ENCODE measurements around the gene PRR12. TPM values are rescaled to one million over a fixed set of nuclear protein-coding genes. Genes with fewer than 3 reads are reported as not detected.

Gene PRR12
- total and polyA plus RNA-seq, 12 donors, result 5.2 to 19.2 (median 16.2) TPM

Other genes with a start within 250 kb of the PRR12 start
- gene TEAD2, start 228.8 kb upstream of the PRR12 start, total RNA-seq, result 10 to 100 TPM; 34.1 to 67.8 (median 45.1) TPM
- 10 to 100 TPM; 43.5 to 50.5 TPM for gene TEAD2, start 228.8 kb upstream of the PRR12 start, polyA plus RNA-seq
- gene DKKL1, start 227.3 kb upstream of the PRR12 start, total RNA-seq, result under 1 TPM in 3 of 10 donors, not detected in 7; 0.22 to 0.54 (median 0.26) TPM
- under 1 TPM in 1 of 2 donors, not detected in 1; 0.20 TPM for gene DKKL1, start 227.3 kb upstream of the PRR12 start, polyA plus RNA-seq
- not detected for gene KASH5, start 202.9 kb upstream of the PRR12 start, total RNA-seq
- gene KASH5, start 202.9 kb upstream of the PRR12 start, polyA plus RNA-seq, result not detected
- not detected for gene PTH2, start 167.7 kb upstream of the PRR12 start, total RNA-seq
- gene PTH2, start 167.7 kb upstream of the PRR12 start, polyA plus RNA-seq, result not detected
- gene GFY, start 165.8 kb upstream of the PRR12 start, total RNA-seq, result not detected
- under 1 TPM in 1 of 2 donors, not detected in 1; 0.13 TPM for gene GFY, start 165.8 kb upstream of the PRR12 start, polyA plus RNA-seq
- 1 to 10 TPM in 4 of 10 donors, under 1 TPM in 6; 0.17 to 2.3 (median 0.86) TPM for gene SLC17A7, start 149.7 kb upstream of the PRR12 start, total RNA-seq
- 1 to 10 TPM in 1 of 2 donors, under 1 TPM in 1; 0.88 to 2.0 TPM for gene SLC17A7, start 149.7 kb upstream of the PRR12 start, polyA plus RNA-seq
- 10 to 100 TPM; 15.7 to 42.1 (median 25.7) TPM for gene PIH1D1, start 139.4 kb upstream of the PRR12 start, total RNA-seq
- gene PIH1D1, start 139.4 kb upstream of the PRR12 start, polyA plus RNA-seq, result 10 to 100 TPM; 32.5 to 60.0 TPM
- 10 to 100 TPM in 3 of 10 donors, 1 to 10 TPM in 7; 4.4 to 14.9 (median 7.4) TPM for gene ALDH16A1, start 138.0 kb upstream of the PRR12 start, total RNA-seq
- 10 to 100 TPM; 17.8 to 19.9 TPM for gene ALDH16A1, start 138.0 kb upstream of the PRR12 start, polyA plus RNA-seq
- 10 to 100 TPM in 1 of 10 donors, 1 to 10 TPM in 9; 1.6 to 14.8 (median 3.1) TPM for gene FLT3LG, start 117.0 kb upstream of the PRR12 start, total RNA-seq
- 10 to 100 TPM in 1 of 2 donors, 1 to 10 TPM in 1; 4.2 to 14.0 TPM for gene FLT3LG, start 117.0 kb upstream of the PRR12 start, polyA plus RNA-seq
- 1,000 to 10,000 TPM; 1,171 to 1,844 (median 1,328) TPM for gene RPL13A, start 103.6 kb upstream of the PRR12 start, total RNA-seq
- gene RPL13A, start 103.6 kb upstream of the PRR12 start, polyA plus RNA-seq, result 1,000 to 10,000 TPM; 1,376 to 2,740 TPM
- 1,000 to 10,000 TPM in 4 of 10 donors, 100 to 1,000 TPM in 6; 739 to 1,152 (median 854) TPM for gene RPS11, start 94.7 kb upstream of the PRR12 start, total RNA-seq
- 1,000 to 10,000 TPM; 2,102 to 3,642 TPM for gene RPS11, start 94.7 kb upstream of the PRR12 start, polyA plus RNA-seq
- 100 to 1,000 TPM in 2 of 10 donors, 10 to 100 TPM in 8; 49.0 to 175 (median 71.4) TPM for gene FCGRT, start 78.5 kb upstream of the PRR12 start, total RNA-seq
- gene FCGRT, start 78.5 kb upstream of the PRR12 start, polyA plus RNA-seq, result 10 to 100 TPM; 63.2 to 83.6 TPM
- gene RCN3, start 63.2 kb upstream of the PRR12 start, total RNA-seq, result 10 to 100 TPM in 2 of 10 donors, 1 to 10 TPM in 8; 4.7 to 23.4 (median 6.1) TPM
- 10 to 100 TPM; 23.6 to 38.3 TPM for gene RCN3, start 63.2 kb upstream of the PRR12 start, polyA plus RNA-seq
- gene NOSIP, start 10.6 kb upstream of the PRR12 start, total RNA-seq, result 10 to 100 TPM; 38.0 to 53.9 (median 45.1) TPM
- 100 to 1,000 TPM in 1 of 2 donors, 10 to 100 TPM in 1; 82.6 to 120 TPM for gene NOSIP, start 10.6 kb upstream of the PRR12 start, polyA plus RNA-seq
- 1 to 10 TPM in 1 of 10 donors, under 1 TPM in 9; 0.34 to 1.0 (median 0.57) TPM for gene PRRG2, start 9.9 kb upstream of the PRR12 start, total RNA-seq
- gene PRRG2, start 9.9 kb upstream of the PRR12 start, polyA plus RNA-seq, result 1 to 10 TPM; 1.1 to 2.4 TPM
- 100 to 1,000 TPM in 7 of 10 donors, 10 to 100 TPM in 3; 90.4 to 141 (median 113) TPM for gene RRAS, start 49.0 kb downstream of the PRR12 start, total RNA-seq
- gene RRAS, start 49.0 kb downstream of the PRR12 start, polyA plus RNA-seq, result 100 to 1,000 TPM; 208 to 215 TPM
- gene SCAF1, start 51.0 kb downstream of the PRR12 start, total RNA-seq, result 10 to 100 TPM; 41.6 to 60.5 (median 45.2) TPM
- 10 to 100 TPM; 20.2 to 25.8 TPM for gene SCAF1, start 51.0 kb downstream of the PRR12 start, polyA plus RNA-seq
- gene IRF3, start 74.7 kb downstream of the PRR12 start, total RNA-seq, result 10 to 100 TPM; 22.3 to 39.4 (median 24.7) TPM
- gene IRF3, start 74.7 kb downstream of the PRR12 start, polyA plus RNA-seq, result 10 to 100 TPM; 67.8 to 84.2 TPM
- gene BCL2L12, start 74.8 kb downstream of the PRR12 start, total RNA-seq, result 10 to 100 TPM in 5 of 10 donors, 1 to 10 TPM in 5; 7.8 to 14.6 (median 9.8) TPM
- 10 to 100 TPM in 1 of 2 donors, 1 to 10 TPM in 1; 8.6 to 19.6 TPM for gene BCL2L12, start 74.8 kb downstream of the PRR12 start, polyA plus RNA-seq
- 100 to 1,000 TPM; 112 to 146 (median 127) TPM for gene PRMT1, start 86.1 kb downstream of the PRR12 start, total RNA-seq
- 100 to 1,000 TPM in 1 of 2 donors, 10 to 100 TPM in 1; 80.0 to 270 TPM for gene PRMT1, start 86.1 kb downstream of the PRR12 start, polyA plus RNA-seq
- gene ADM5, start 98.4 kb downstream of the PRR12 start, total RNA-seq, result under 1 TPM; 0.16 to 0.74 (median 0.47) TPM
- 1 to 10 TPM; 1.1 to 1.6 TPM for gene ADM5, start 98.4 kb downstream of the PRR12 start, polyA plus RNA-seq
- gene CPT1C, start 99.9 kb downstream of the PRR12 start, total RNA-seq, result 1 to 10 TPM; 1.4 to 3.6 (median 1.9) TPM
- gene CPT1C, start 99.9 kb downstream of the PRR12 start, polyA plus RNA-seq, result 10 to 100 TPM in 1 of 2 donors, 1 to 10 TPM in 1; 4.8 to 10.7 TPM
- under 1 TPM in 8 of 10 donors, not detected in 2; 0.15 to 0.80 (median 0.36) TPM for gene TSKS, start 172.1 kb downstream of the PRR12 start, total RNA-seq
- 1 to 10 TPM in 1 of 2 donors, under 1 TPM in 1; 0.64 to 3.4 TPM for gene TSKS, start 172.1 kb downstream of the PRR12 start, polyA plus RNA-seq
- gene AP2A1, start 175.8 kb downstream of the PRR12 start, total RNA-seq, result 100 to 1,000 TPM in 1 of 10 donors, 10 to 100 TPM in 9; 56.0 to 108 (median 62.6) TPM
- gene AP2A1, start 175.8 kb downstream of the PRR12 start, polyA plus RNA-seq, result 10 to 100 TPM; 36.1 to 96.3 TPM
- 10 to 100 TPM; 11.4 to 20.8 (median 14.4) TPM for gene FUZ, start 222.1 kb downstream of the PRR12 start, total RNA-seq
- gene FUZ, start 222.1 kb downstream of the PRR12 start, polyA plus RNA-seq, result 10 to 100 TPM; 16.4 to 24.1 TPM
- 100 to 1,000 TPM in 1 of 10 donors, 10 to 100 TPM in 9; 39.7 to 110 (median 54.9) TPM for gene MED25, start 227.1 kb downstream of the PRR12 start, total RNA-seq
- 100 to 1,000 TPM in 1 of 2 donors, 10 to 100 TPM in 1; 39.5 to 149 TPM for gene MED25, start 227.1 kb downstream of the PRR12 start, polyA plus RNA-seq

Data from heart right ventricle (tissue), 12 donors.